K562 (cell line): Measurements from ENCODE around the gene CSTB.

Experiments
- ATF3 ChIP-seq, 2 experiments: fragments of 450-650 bp in 1 of 2; sonication (generic) in 1 of 2; formaldehyde crosslinking in 1 of 2; IDR thresholded peaks in 1 of 2; conservative IDR thresholded peaks in 1 of 2; 2 replicates each; pipeline versions ENCODE4 v1.6.1 to v1.8.1; 2016 to 2023; ENCODE audit warnings: mild to moderate bottlenecking in 2 of 2, moderate library complexity in 2 of 2, inconsistent platforms in 1 of 2, missing genetic modification reagents in 1 of 2
- DMBX1 ChIP-seq: fragments of 250-450 bp; sonication (Bioruptor Pico); IDR thresholded peaks from 2 replicates; pipeline ENCODE4 v1.8.0; 2022; ENCODE audit warnings: inconsistent platforms, mild to moderate bottlenecking, moderate library complexity, borderline replicate concordance
- ERF ChIP-seq: fragments of 450-650 bp; formaldehyde crosslinking; IDR thresholded peaks from 2 replicates; pipeline ENCODE4 v1.4.0; 2020; ENCODE audit warnings: mild to moderate bottlenecking, mixed read lengths
- ETS2 ChIP-seq: IDR thresholded peaks from 2 replicates; pipeline ENCODE4 v1.6.1; 2016; ENCODE audit warnings: borderline replicate concordance, missing genetic modification characterization, mild to moderate bottlenecking, moderate library complexity, missing compliant biosample characterization; ENCODE audit not compliant: poor library complexity, severe bottlenecking
- ETV5 ChIP-seq: sonication (generic); formaldehyde crosslinking; IDR thresholded peaks from 2 replicates; pipeline ENCODE4 v1.4.0; 2020; ENCODE audit warnings: low read depth, mild to moderate bottlenecking, missing genetic modification reagents
- ILF3 ChIP-seq: fragments of 450-650 bp; IDR thresholded peaks from 2 replicates; pipeline ENCODE4 v1.6.1; 2018; ENCODE audit warnings: antibody characterized with exemption, mild to moderate bottlenecking, moderate library complexity, borderline replicate concordance
- JUN ChIP-seq, 2 experiments: sonication (generic) in 1 of 2; formaldehyde crosslinking in 1 of 2; IDR thresholded peaks; 2 replicates each; pipeline versions ENCODE4 v1.6.1 to v1.8.0; 2012 to 2022; ENCODE audit warnings: borderline replicate concordance in 2 of 2, mild to moderate bottlenecking in 2 of 2, improper control_type of control experiment in 1 of 2, low read depth in 1 of 2, low read length in 1 of 2, missing genetic modification reagents in 1 of 2
- RBBP5 ChIP-seq: fragments of 200-600 bp; sonication (generic); IDR thresholded peaks from 2 replicates; pipeline ENCODE4 v1.6.1; 2012; ENCODE audit warnings: borderline replicate concordance, mild to moderate bottlenecking, low read length, control low read depth, inconsistent platforms; ENCODE audit not compliant: insufficient read depth, poor library complexity, severe bottlenecking
- RFX7 ChIP-seq: fragments of 250-450 bp; sonication (Bioruptor Pico); IDR thresholded peaks from 2 replicates; pipeline ENCODE4 v1.5.1; 2021; ENCODE audit warnings: mild to moderate bottlenecking
- TCF7 ChIP-seq: sonication (generic); IDR thresholded peaks from 2 replicates; pipeline ENCODE4 v1.6.1; 2016; ENCODE audit warnings: antibody characterized with exemption, borderline replicate concordance
- ZNF830 ChIP-seq: fragments of 250-450 bp; sonication (Bioruptor Pico); IDR thresholded peaks from 2 replicates; pipeline ENCODE4 v1.5.0; 2021; ENCODE audit warnings: mild to moderate bottlenecking
- TF ChIP-seq, protein P1 (sequence below): sonication (generic); formaldehyde crosslinking; IDR thresholded peaks from 2 replicates; pipeline ENCODE4 v1.8.1; 2023; ENCODE audit warnings: mild to moderate bottlenecking, missing genetic modification reagents, moderate library complexity
- TF ChIP-seq, protein P2 (sequence below), 3 experiments: IDR thresholded peaks in 2 of 3; conservative IDR thresholded peaks in 1 of 3; 2 replicates each; pipeline ENCODE4 v1.5.1; 2011 to 2012; ENCODE audit warnings: low read length in 3 of 3, mild to moderate bottlenecking in 3 of 3, control low read depth in 2 of 3, improper control_type of control experiment in 1 of 3, inconsistent platforms in 1 of 3, low read depth in 1 of 3, mixed read lengths in 1 of 3, moderate library complexity in 1 of 3; ENCODE audit not compliant: insufficient read depth in 2 of 3

- TF ChIP-seq ATF3 (IDR thresholded peaks at IDR 0.05) (peak; percentile 97), ATF3 (CRISPR knock-in tag; conservative IDR thresholded peaks at IDR 0.05) (peak; percentile 92), ERF (CRISPR knock-in tag) (no peak), ETS2 (tag) (no peak), DMBX1 (CRISPR knock-in tag) (no peak; the same call in 1 of the 2 replicates), RFX7 (CRISPR knock-in tag) (no peak), ZNF830 (0 out of 2 replicates have a peak, but pooled peaks have one; percentile 34), ETV5 (CRISPR knock-in tag) (peak; percentile 94), ILF3 (no peak), JUN (IDR thresholded peaks at IDR 0.05; ENCODE audit: borderline replicate concordance, low read depth, low read length) (peak; percentile 96), JUN (CRISPR knock-in tag; IDR thresholded peaks at IDR 0.05; ENCODE audit: borderline replicate concordance) (peak; percentile 86; the same call in 1 of the 2 replicates), RBBP5 (peak; percentile 88), TCF7 (peak; percentile 78; the same call in 1 of the 2 replicates)
- TF ChIP-seq, protein P1, sequence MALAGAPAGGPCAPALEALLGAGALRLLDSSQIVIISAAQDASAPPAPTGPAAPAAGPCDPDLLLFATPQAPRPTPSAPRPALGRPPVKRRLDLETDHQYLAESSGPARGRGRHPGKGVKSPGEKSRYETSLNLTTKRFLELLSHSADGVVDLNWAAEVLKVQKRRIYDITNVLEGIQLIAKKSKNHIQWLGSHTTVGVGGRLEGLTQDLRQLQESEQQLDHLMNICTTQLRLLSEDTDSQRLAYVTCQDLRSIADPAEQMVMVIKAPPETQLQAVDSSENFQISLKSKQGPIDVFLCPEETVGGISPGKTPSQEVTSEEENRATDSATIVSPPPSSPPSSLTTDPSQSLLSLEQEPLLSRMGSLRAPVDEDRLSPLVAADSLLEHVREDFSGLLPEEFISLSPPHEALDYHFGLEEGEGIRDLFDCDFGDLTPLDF (CRISPR knock-in tag), result no peak; the same call in none of the 2 replicates
- TF ChIP-seq, protein P2, sequence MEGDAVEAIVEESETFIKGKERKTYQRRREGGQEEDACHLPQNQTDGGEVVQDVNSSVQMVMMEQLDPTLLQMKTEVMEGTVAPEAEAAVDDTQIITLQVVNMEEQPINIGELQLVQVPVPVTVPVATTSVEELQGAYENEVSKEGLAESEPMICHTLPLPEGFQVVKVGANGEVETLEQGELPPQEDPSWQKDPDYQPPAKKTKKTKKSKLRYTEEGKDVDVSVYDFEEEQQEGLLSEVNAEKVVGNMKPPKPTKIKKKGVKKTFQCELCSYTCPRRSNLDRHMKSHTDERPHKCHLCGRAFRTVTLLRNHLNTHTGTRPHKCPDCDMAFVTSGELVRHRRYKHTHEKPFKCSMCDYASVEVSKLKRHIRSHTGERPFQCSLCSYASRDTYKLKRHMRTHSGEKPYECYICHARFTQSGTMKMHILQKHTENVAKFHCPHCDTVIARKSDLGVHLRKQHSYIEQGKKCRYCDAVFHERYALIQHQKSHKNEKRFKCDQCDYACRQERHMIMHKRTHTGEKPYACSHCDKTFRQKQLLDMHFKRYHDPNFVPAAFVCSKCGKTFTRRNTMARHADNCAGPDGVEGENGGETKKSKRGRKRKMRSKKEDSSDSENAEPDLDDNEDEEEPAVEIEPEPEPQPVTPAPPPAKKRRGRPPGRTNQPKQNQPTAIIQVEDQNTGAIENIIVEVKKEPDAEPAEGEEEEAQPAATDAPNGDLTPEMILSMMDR (IDR thresholded peaks at IDR 0.05 in 2 of 3, conservative IDR thresholded peaks at IDR 0.05 in 1 of 3; ENCODE audit: insufficient read depth in 2 of 3, low read depth in 1 of 3, low read length in 3 of 3), result peak in 2 of 3 experiments; percentile 24 to 54; a peak in 3 of 6 replicates
Measured at GRCh38 chr21:43728467-43729390, 47.4 kb downstream of the CSTB start.
